LNCaP clone FGC (cell line): ENCODE measurements around the gene ADK.

Experiments used
- DNase-seq: peaks from one replicate; pipeline ENCODE4 v3.0.0-alpha.2; 2011; ENCODE audit warnings: low read depth
- H3K4me3 ChIP-seq: 2 replicates; pipeline ENCODE4 v1.5.1; 2011; ENCODE audit warnings: mild to moderate bottlenecking, low read depth, low read length, control low read depth
- CTCF ChIP-seq: IDR thresholded peaks from 2 replicates; pipeline ENCODE4 v1.5.1; 2012; ENCODE audit warnings: mild to moderate bottlenecking; ENCODE audit not compliant: control insufficient read depth, insufficient read depth; ENCODE audit errors: extremely low read depth

The ADK gene

GRCh38 chr10:74728225-74728624, 577.2 kb downstream of the ADK start:
- no peak for DNase-seq
- no peak overlapping the region for H3K4me3 ChIP-seq
- TF ChIP-seq CTCF: no peak

- no peak overlapping the region for H3K4me3 ChIP-seq
- DNase-seq: no peak
- TF ChIP-seq CTCF: no peak
These were observed 579.2 kb downstream of the ADK start for GRCh38 chr10:74730246-74730645.

DNA sequence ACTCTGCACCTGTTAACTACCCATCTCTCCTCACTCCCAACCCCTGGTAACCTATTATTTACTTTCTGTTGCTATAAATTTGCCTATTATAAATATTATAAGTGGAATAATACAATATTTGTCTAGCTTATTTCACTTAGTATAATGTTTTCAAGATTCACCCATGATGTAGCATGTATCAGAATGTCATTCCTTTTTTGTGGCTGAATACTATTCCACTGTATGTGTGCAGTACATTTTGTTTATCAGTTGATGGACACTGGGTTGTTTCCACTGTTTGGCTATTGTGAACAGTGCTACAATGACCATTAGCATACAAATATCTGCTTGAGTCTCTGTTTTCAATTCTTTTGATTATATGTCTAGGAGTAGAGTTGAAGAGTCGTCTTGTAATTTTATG, 582.6 kb downstream of the ADK start:
- TF ChIP-seq CTCF: no peak
- no peak overlapping the region for H3K4me3 ChIP-seq
- no peak for DNase-seq

- no peak for TF ChIP-seq CTCF
- DNase-seq: no peak
- H3K4me3 ChIP-seq: no peak overlapping the region
These were observed 585.0 kb downstream of the ADK start for GRCh38 chr10:74736029-74736428.

DNA sequence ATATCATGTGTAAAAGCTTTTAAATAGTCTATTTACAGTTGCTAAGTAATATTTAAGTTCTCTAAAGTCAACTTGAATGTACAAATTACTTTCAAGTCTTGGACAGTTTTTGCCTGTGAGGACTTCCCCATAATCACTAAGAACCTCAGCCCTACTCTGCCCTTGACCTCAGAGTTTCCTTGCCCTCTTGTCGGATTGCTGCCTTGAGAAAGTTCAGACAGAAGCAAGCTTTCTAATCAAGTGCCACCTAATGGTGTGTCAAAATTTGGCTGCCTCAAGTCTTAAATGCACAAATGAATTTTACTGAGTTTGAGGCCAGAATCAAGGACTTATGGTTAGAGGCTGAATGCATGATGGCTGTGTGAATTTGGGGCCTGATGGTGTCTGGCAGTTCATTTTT, 587.0 kb downstream of the ADK start:
- no peak overlapping the region for H3K4me3 ChIP-seq
- DNase-seq: no peak
- TF ChIP-seq CTCF: no peak

DNA sequence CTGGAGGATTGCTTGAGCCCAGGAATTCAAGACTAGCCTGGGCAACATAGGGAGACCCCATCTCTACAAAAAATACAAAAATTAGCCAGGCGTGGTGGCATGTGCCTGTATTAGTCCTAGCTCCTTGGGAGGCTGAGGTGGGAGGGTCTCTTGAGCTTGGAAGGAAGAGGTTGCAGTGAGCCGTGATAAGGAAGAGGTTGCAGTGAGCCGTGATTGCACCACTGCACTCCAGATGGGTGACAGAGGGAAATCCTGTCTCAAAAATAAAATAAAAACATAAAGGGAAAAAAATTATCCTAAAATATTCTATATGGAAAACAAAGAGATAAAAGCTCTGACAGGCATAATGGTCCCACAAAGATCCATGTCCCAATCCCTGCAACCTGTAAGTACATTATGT, 587.5 kb downstream of the ADK start:
- no peak for TF ChIP-seq CTCF
- H3K4me3 ChIP-seq: no peak overlapping the region
- DNase-seq: no peak

GRCh38 chr10:74738985-74739567, 588.1 kb downstream of the ADK start:
- DNase-seq: no peak
- H3K4me3 ChIP-seq: no peak overlapping the region
- TF ChIP-seq CTCF: peak; percentile 20; the same call in 1 of the 2 replicates
